LNCAP (cell line): ENCODE data around the gene ALDH5A1.

Source experiments
- CTCF ChIP-seq: fragments of 450-650 bp; IDR thresholded peaks from 2 replicates; pipeline ENCODE4 v1.5.1; 2017; ENCODE audit warnings: mild to moderate bottlenecking

ALDH5A1 gene

GRCh38 chr6:24454452-24454851 is 40.3 kb upstream of the ALDH5A1 start:
- TF ChIP-seq CTCF, result no peak

- TF ChIP-seq CTCF, result no peak
Observed at GRCh38 chr6:24455061-24455460, 39.7 kb upstream of the ALDH5A1 start.

GRCh38 chr6:24458134-24458533 is 36.6 kb upstream of the ALDH5A1 start:
- TF ChIP-seq CTCF, result no peak

GRCh38 chr6:24458941-24459340 is 35.8 kb upstream of the ALDH5A1 start:
- TF ChIP-seq CTCF, result no peak

GRCh38 chr6:24460966-24461365 is 33.8 kb upstream of the ALDH5A1 start:
- TF ChIP-seq CTCF, result no peak

GRCh38 chr6:24464253-24465038 is 30.3 kb upstream of the ALDH5A1 start:
- TF ChIP-seq CTCF, result no peak

GRCh38 chr6:24469811-24470210 is 25.0 kb upstream of the ALDH5A1 start:
- TF ChIP-seq CTCF, result no peak

GRCh38 chr6:24472181-24472580 is 22.6 kb upstream of the ALDH5A1 start:
- no peak for TF ChIP-seq CTCF
